Upper lobe of left lung (tissue), 6 donors: ENCODE measurements around the gene NYNRIN. TPM values are rescaled to one million over a fixed set of nuclear protein-coding genes. Genes with fewer than 3 reads are reported as not detected.

Experiments used
- ATAC-seq, 2 donors: fragments of 200-7000 bp; cut with Tn5 transposase; one replicate each; pipeline ENCODE4 v1.9.1; 2022; ENCODE audit warnings: mild to moderate bottlenecking in 2 of 2, moderate library complexity in 2 of 2; ENCODE audit not compliant: low FRiP score in 2 of 2
- DNase-seq, 2 donors: peaks; one replicate each; pipeline ENCODE4 v3.0.0-alpha.2; 2019 to 2020
- H3K27ac ChIP-seq, 4 donors: fragments of 200-600 bp; sonication (generic); one replicate each; pipeline ENCODE4 v1.5.1; 2016 to 2019
- H3K27me3 ChIP-seq, 4 donors: fragments of 200-600 bp; sonication (generic); one replicate each; pipeline ENCODE4 v1.5.1; 2017 to 2019
- H3K36me3 ChIP-seq, 4 donors: fragments of 200-600 bp; sonication (generic); one replicate each; pipeline ENCODE4 v1.5.1; 2016 to 2019
- H3K4me1 ChIP-seq, 4 donors: fragments of 200-600 bp; sonication (generic); one replicate each; pipeline ENCODE4 v1.5.1; 2018 to 2019
- H3K4me3 ChIP-seq, 4 donors: fragments of 200-600 bp; sonication (generic); one replicate each; pipeline ENCODE4 v1.5.1; 2017 to 2019; ENCODE audit warnings: mild to moderate bottlenecking in 2 of 4, moderate library complexity in 1 of 4
- H3K9me3 ChIP-seq, 4 donors: fragments of 200-600 bp; sonication (generic); one replicate each; pipeline ENCODE4 v1.5.1; 2018 to 2019
- CTCF ChIP-seq, 6 experiments: fragments of 450-650 bp in 4 of 6; fragments of 200-600 bp in 2 of 6; sonication (generic) in 2 of 6; IDR thresholded peaks; one replicate each; pipeline ENCODE4 v1.5.1; 2016 to 2019; ENCODE audit warnings: antibody characterized with exemption in 6 of 6
- EP300 ChIP-seq, 4 donors: sonication (generic); formaldehyde crosslinking; IDR thresholded peaks; one replicate each; pipeline ENCODE4 v1.5.1; 2017; ENCODE audit warnings: antibody characterized with exemption in 4 of 4, control low read depth in 2 of 4
- POLR2A ChIP-seq, 4 donors: fragments of 450-650 bp; IDR thresholded peaks; one replicate each; pipeline ENCODE4 v1.5.1; 2016 to 2017; ENCODE audit warnings: antibody characterized with exemption in 4 of 4, mild to moderate bottlenecking in 2 of 4
- POLR2AphosphoS5 ChIP-seq, 2 donors: sonication (generic); formaldehyde crosslinking; IDR thresholded peaks; one replicate each; pipeline ENCODE4 v1.5.1; 2017; ENCODE audit warnings: antibody characterized with exemption in 2 of 2
- WGBS, 2 donors: methylation state at CpG; one replicate each; pipeline ENCODE4 v1.1.5; 2017 to 2018; 5-methylcytosine and 5-hydroxymethylcytosine counted together
- total RNA-seq, 6 donors: library from RNA; depleted of rRNA in 4 of 6; stranded (reverse); fragments of >200 nt in 4 of 6; gene quantifications; one replicate each; pipeline versions ENCODE4 v1.1.0 to v1.2.1, GENCODE V29; 2016 to 2021
- donor health status: DM: no; HTN: no; CAD: no; lungs with moderate emphysema.
- donor health status: DM: no; HTN: yes; CAD: no; lungs with severe emphysema.

NYNRIN gene
- total RNA-seq, 6 donors from 2014 or later: 5.5 to 18.7 (median 14.4) TPM

- Histone ChIP-seq H3K4me1 (peaks cover 0 to 7% (median 2%) of the 10 kb centered on the region in 4 donors), H3K27ac (no peak overlapping the region), H3K9me3 (no peaks in the 10 kb centered on the region), H3K27me3 (no peaks in the 10 kb centered on the region), H3K36me3 (peaks cover 0 to 4% (median 0%) of the 10 kb centered on the region in 4 donors), H3K4me3 (no peak overlapping the region)
- WGBS, 2 donors: 74 to 79% methylated on average over 7 of the region's 7 CpGs
- TF ChIP-seq EP300 (IDR thresholded peaks at IDR 0.05) (no peak), POLR2AphosphoS5 (IDR thresholded peaks at IDR 0.05) (no peak), CTCF (IDR thresholded peaks at IDR 0.05) (no peak), POLR2A (IDR thresholded peaks at IDR 0.05) (no peak)
- ATAC-seq (no peak), DNase-seq (no peak)
Measured at GRCh38 chr14:24377126-24377525, 21.7 kb upstream of the NYNRIN start.

- DNase-seq: no peak
- Histone ChIP-seq H3K36me3 (peaks cover 0 to 4% (median 0%) of the 10 kb centered on the region in 4 donors), H3K27me3 (no peaks in the 10 kb centered on the region), H3K27ac (no peak overlapping the region), H3K4me3 (no peak overlapping the region), H3K9me3 (no peaks in the 10 kb centered on the region), H3K4me1 (peaks cover 0 to 7% (median 2%) of the 10 kb centered on the region in 4 donors)
- 61 to 70% methylated on average over 2 of the region's 2 CpGs for WGBS, 2 donors
- TF ChIP-seq POLR2AphosphoS5 (IDR thresholded peaks at IDR 0.05): no peak
- no peak for TF ChIP-seq POLR2A (IDR thresholded peaks at IDR 0.05)
- no peak for TF ChIP-seq CTCF (IDR thresholded peaks at IDR 0.05)
- no peak for TF ChIP-seq EP300 (IDR thresholded peaks at IDR 0.05)
- ATAC-seq: peak; percentile 6 to 12
Measured at GRCh38 chr14:24377657-24378056, 21.1 kb upstream of the NYNRIN start.

DNA sequence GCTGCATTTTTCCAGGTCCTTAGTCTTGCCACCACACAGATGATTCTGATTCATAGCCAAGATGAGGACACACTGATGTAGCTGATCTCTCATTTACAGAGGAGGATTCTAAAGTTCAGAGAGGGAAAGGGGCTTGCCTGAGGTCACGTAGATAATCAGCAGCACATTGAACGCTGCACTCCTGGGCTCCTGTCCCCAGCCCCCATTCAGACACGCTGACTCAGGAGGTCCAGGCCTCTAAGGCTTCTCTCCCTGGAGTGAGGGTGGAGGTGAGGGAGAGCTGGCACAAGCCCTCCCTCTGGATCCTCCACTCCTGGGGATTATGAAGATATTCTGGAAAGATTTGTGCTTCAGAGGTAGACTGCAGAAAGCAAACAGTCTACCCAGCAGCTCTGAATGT, 20.5 kb upstream of the NYNRIN start:
- 80 to 93% methylated on average over 1 to 3 of the region's 3 CpGs for WGBS, 2 donors
- ATAC-seq (no peak), DNase-seq (no peak)
- peaks cover 0 to 4% (median 0%) of the 10 kb centered on the region in 4 donors for H3K36me3 ChIP-seq
- TF ChIP-seq CTCF (IDR thresholded peaks at IDR 0.05) (no peak), EP300 (IDR thresholded peaks at IDR 0.05) (no peak), POLR2A (IDR thresholded peaks at IDR 0.05) (no peak), POLR2AphosphoS5 (IDR thresholded peaks at IDR 0.05) (no peak)
- H3K4me3 ChIP-seq: no peak overlapping the region
- H3K27me3 ChIP-seq: no peaks in the 10 kb centered on the region
- H3K4me1 ChIP-seq: peaks cover 0 to 7% (median 2%) of the 10 kb centered on the region in 4 donors
- H3K9me3 ChIP-seq: no peaks in the 10 kb centered on the region
- H3K27ac ChIP-seq: no peak overlapping the region

- H3K9me3 ChIP-seq: no peaks in the 10 kb centered on the region
- H3K27me3 ChIP-seq: no peaks in the 10 kb centered on the region
- peaks cover 0 to 7% (median 2%) of the 10 kb centered on the region in 4 donors for H3K4me1 ChIP-seq
- H3K4me3 ChIP-seq: no peak overlapping the region
- ATAC-seq (no peak), DNase-seq (no peak)
- H3K27ac ChIP-seq: no peak overlapping the region
- 80 to 81% methylated on average over 7 of the region's 7 CpGs for WGBS, 2 donors
- no peak for TF ChIP-seq CTCF (IDR thresholded peaks at IDR 0.05)
- no peak for TF ChIP-seq POLR2A (IDR thresholded peaks at IDR 0.05)
- no peak for TF ChIP-seq EP300 (IDR thresholded peaks at IDR 0.05)
- no peak for TF ChIP-seq POLR2AphosphoS5 (IDR thresholded peaks at IDR 0.05)
- H3K36me3 ChIP-seq: peaks cover 0 to 4% (median 0%) of the 10 kb centered on the region in 4 donors
Measured at GRCh38 chr14:24378981-24379906, 19.6 kb upstream of the NYNRIN start.
